Prostate gland (tissue), 1 donor: ENCODE measurements around the gene ERICH6B.

ENCODE experiments used
- POLR2A ChIP-seq: fragments of 450-650 bp; IDR thresholded peaks from one replicate; pipeline ENCODE4 v1.6.1; 2016; ENCODE audit warnings: antibody characterized with exemption, mild to moderate bottlenecking
- POLR2AphosphoS5 ChIP-seq: sonication (generic); formaldehyde crosslinking; IDR thresholded peaks from one replicate; pipeline ENCODE4 v1.6.1; 2017; ENCODE audit warnings: antibody characterized with exemption

- no peak for TF ChIP-seq POLR2AphosphoS5
- no peak for TF ChIP-seq POLR2A
These were observed 13.9 kb downstream of the ERICH6B start for GRCh38 chr13:45601680-45602079.
